Endodermal cell (in vitro differentiated cells): ENCODE data around the gene PIP4K2C. TPM values are rescaled to one million over a fixed set of nuclear protein-coding genes. Genes with fewer than 3 reads are reported as not detected.
A peak's percentile ranks its signal among the peaks of the same experiment; 100 is the strongest.

Experiments used
- DNase-seq: peaks from one replicate; pipeline ENCODE4 v3.0.0-alpha.2; 2017
- H3K27ac ChIP-seq: 2 replicates; pipeline ENCODE4 v1.5.1; 2013; ENCODE audit warnings: mild to moderate bottlenecking, low read depth, low read length, moderate library complexity
- H3K27me3 ChIP-seq: 2 replicates; pipeline ENCODE4 v1.6.1; 2013; ENCODE audit warnings: mild to moderate bottlenecking, low read length, moderate library complexity; ENCODE audit not compliant: insufficient read depth, control insufficient read depth, poor library complexity, severe bottlenecking
- H3K36me3 ChIP-seq: 2 replicates; pipeline ENCODE4 v1.7.0; 2013; ENCODE audit warnings: mild to moderate bottlenecking, low read length, moderate library complexity; ENCODE audit not compliant: control insufficient read depth, insufficient read depth
- H3K4me1 ChIP-seq: one replicate; pipeline ENCODE4 v1.7.0; 2013; ENCODE audit warnings: low read length; ENCODE audit not compliant: control insufficient read depth, insufficient read depth
- H3K4me3 ChIP-seq: 2 replicates; pipeline ENCODE4 v1.5.1; 2013; ENCODE audit warnings: mild to moderate bottlenecking, low read length, moderate library complexity
- H3K9ac ChIP-seq: 2 replicates; pipeline ENCODE4 v1.6.1; 2013; ENCODE audit warnings: mild to moderate bottlenecking, low read length, moderate library complexity; ENCODE audit not compliant: poor library complexity, severe bottlenecking; ENCODE audit errors: extremely low read depth
- H3K9me3 ChIP-seq: 2 replicates; pipeline ENCODE4 v1.6.1; 2013; ENCODE audit warnings: mild to moderate bottlenecking, low read length, moderate library complexity; ENCODE audit not compliant: control insufficient read depth
- H3K27ac Mint-ChIP-seq: 2 replicates; pipeline ENCODE4 v1.8.0; 2020; ENCODE audit warnings: mixed read lengths
- H3K27me3 Mint-ChIP-seq: 2 replicates; pipeline ENCODE4 v1.8.0; 2021; ENCODE audit warnings: mild to moderate bottlenecking, mixed read lengths; ENCODE audit not compliant: insufficient read depth
- H3K36me3 Mint-ChIP-seq: 2 replicates; pipeline ENCODE4 v1.8.0; 2020; ENCODE audit warnings: low read depth, mixed read lengths
- H3K4me1 Mint-ChIP-seq: 2 replicates; pipeline ENCODE4 v1.8.0; 2020; ENCODE audit warnings: mixed read lengths
- H3K4me3 Mint-ChIP-seq: 2 replicates; pipeline ENCODE4 v1.8.0; 2020; ENCODE audit warnings: mild to moderate bottlenecking, moderate library complexity, mixed read lengths
- H3K9me3 Mint-ChIP-seq: 2 replicates; pipeline ENCODE4 v1.8.0; 2020; ENCODE audit warnings: mild to moderate bottlenecking, mixed read lengths
- CTCF ChIP-seq: fragments of 200-600 bp; sonication (generic); conservative IDR thresholded peaks from 2 replicates; pipeline ENCODE4 v1.5.0; 2021; ENCODE audit warnings: antibody characterized with exemption, mild to moderate bottlenecking
- WGBS, 2 experiments: methylation state at CpG; one replicate each; pipeline versions ENCODE4 v1.1.5 to v1.1.7; 2013; ENCODE audit warnings: missing lambda C conversion rate in 2 of 2, mixed read lengths in 1 of 2; ENCODE audit not compliant: insufficient coverage in 1 of 2, insufficient read length in 1 of 2; 5-methylcytosine and 5-hydroxymethylcytosine counted together
- total RNA-seq, 2 donors: library from RNA; stranded (reverse); fragmentation: NEBNext Ultra II Directional in 1 of 2; extraction: Animal tissue kit (Norgen Biotek cat#: 25700) in 1 of 2; gene quantifications; 2 replicates in 1 of 2; 3 replicates in 1 of 2; pipeline ENCODE4 v1.2.1, GENCODE V29; 2021

Gene PIP4K2C
- total RNA-seq, 2 donors from 2014 or later, result 40.9 to 45.5 TPM

DNA sequence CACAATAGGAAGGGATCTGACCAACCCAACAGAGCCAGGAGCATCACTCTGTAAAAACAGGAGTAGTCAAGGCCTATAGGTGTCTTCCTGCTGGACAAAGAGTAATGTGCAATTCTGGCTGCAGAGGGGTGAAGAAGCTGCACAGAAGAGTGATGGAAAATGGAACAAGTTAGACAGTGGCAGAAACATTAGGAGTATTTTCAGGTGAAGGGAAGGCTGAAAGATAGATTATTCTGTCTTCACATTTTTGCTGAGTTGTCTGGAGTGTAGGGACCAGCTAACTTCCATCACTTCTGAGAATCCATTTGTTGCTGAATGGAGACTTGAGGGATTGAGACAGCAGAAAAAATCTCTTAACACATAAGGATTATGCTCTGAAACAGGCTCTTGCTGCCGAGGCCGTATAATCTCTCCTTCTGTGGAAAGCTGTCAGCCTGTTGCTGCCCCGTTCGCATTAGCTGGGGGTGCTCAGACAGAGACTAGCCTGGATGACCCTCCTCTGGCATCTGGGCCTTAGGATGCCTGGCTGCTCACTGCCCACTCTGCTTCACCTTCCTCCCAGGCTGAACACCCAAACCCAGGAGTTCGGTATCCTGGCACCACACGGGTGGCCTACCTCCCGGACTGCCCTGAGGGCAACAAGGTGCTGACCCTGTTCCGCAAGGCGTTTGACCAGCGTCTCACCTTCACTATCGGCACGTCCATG is 17.1 kb downstream of the PIP4K2C start:
- TF ChIP-seq CTCF, result no peak
- no peak overlapping the region for H3K4me3 Mint-ChIP-seq
- Histone ChIP-seq H3K27me3 (peaks cover 22% of the 10 kb centered on the region), H3K36me3 (peaks cover 4% of the 10 kb centered on the region), H3K4me3 (no peak overlapping the region), H3K9ac (no peak overlapping the region), H3K9me3 (no peaks in the 10 kb centered on the region), H3K27ac (no peak overlapping the region), H3K4me1 (peaks cover 7% of the 10 kb centered on the region)
- H3K36me3 Mint-ChIP-seq, result peaks cover 16% of the 10 kb centered on the region
- no peak overlapping the region for H3K27ac Mint-ChIP-seq
- H3K9me3 Mint-ChIP-seq, result no peaks in the 10 kb centered on the region
- DNase-seq, result no peak
- WGBS, 2 experiments, result 88 to 92% methylated on average over 12 of the region's 12 CpGs
- H3K4me1 Mint-ChIP-seq, result peaks cover 26% of the 10 kb centered on the region
- peaks cover 29% of the 10 kb centered on the region for H3K27me3 Mint-ChIP-seq

GRCh38 chr12:57609101-57609780 is 18.2 kb downstream of the PIP4K2C start:
- H3K36me3 ChIP-seq, result peaks cover 4% of the 10 kb centered on the region
- DNase-seq, result peak; percentile 80
- H3K36me3 Mint-ChIP-seq, result peaks cover 20% of the 10 kb centered on the region

More at GRCh38 chr12:57609101-57609780, 18.2 kb downstream of the PIP4K2C start:
- no peak overlapping the region for H3K27ac Mint-ChIP-seq
- H3K9me3 ChIP-seq, result no peaks in the 10 kb centered on the region
- no peaks in the 10 kb centered on the region for H3K9me3 Mint-ChIP-seq
- no peak overlapping the region for H3K4me3 ChIP-seq
- peaks cover 17% of the 10 kb centered on the region for H3K4me1 Mint-ChIP-seq
- WGBS, 2 experiments, result 47 to 57% methylated on average over 4 to 18 of the region's 19 CpGs
- H3K4me3 Mint-ChIP-seq, result peak overlapping the region; percentile 63
- peaks cover 4% of the 10 kb centered on the region for H3K4me1 ChIP-seq
- H3K27me3 Mint-ChIP-seq, result peaks cover 40% of the 10 kb centered on the region
- no peak overlapping the region for H3K9ac ChIP-seq
- H3K27ac ChIP-seq, result no peak overlapping the region
- peaks cover 22% of the 10 kb centered on the region for H3K27me3 ChIP-seq
- no peak for TF ChIP-seq CTCF
